DMS153 treated with DMSO at 0.1 percent for 48 hours (cell line): ENCODE measurements around the gene MIGA1.
A peak's percentile ranks its signal among the peaks of the same experiment; 100 is the strongest.
"Not testable (repeated sequence)": the region's sequence is repeated elsewhere in the genome, so short reads cannot be mapped to it uniquely, and the experiment has no call there.

Source experiments
- DNase-seq: peaks from one replicate; lab custom pipeline; 2025; ENCODE audit not compliant: unreplicated experiment; lab: John Stamatoyannopoulos, UW

The MIGA1 gene

GRCh38 chr1:77796695-77797405, 17.4 kb downstream of the MIGA1 start:
- DNase-seq = no peak

GRCh38 chr1:77797991-77798390, 18.5 kb downstream of the MIGA1 start:
- DNase-seq = no peak

GRCh38 chr1:77802026-77802425, 22.6 kb downstream of the MIGA1 start:
- no peak for DNase-seq

- DNase-seq = no peak
Observed at GRCh38 chr1:77803371-77803770, 23.9 kb downstream of the MIGA1 start.

- DNase-seq = not testable (repeated sequence)
Observed at GRCh38 chr1:77809787-77810462, 30.5 kb downstream of the MIGA1 start.

- not testable (repeated sequence) for DNase-seq
Observed at GRCh38 chr1:77811589-77811988, 32.1 kb downstream of the MIGA1 start.

GRCh38 chr1:77817368-77818209, 38.1 kb downstream of the MIGA1 start:
- no peak for DNase-seq

- DNase-seq = no peak
Observed at GRCh38 chr1:77820121-77820520, 40.7 kb downstream of the MIGA1 start.

GRCh38 chr1:77824079-77824478, 44.6 kb downstream of the MIGA1 start:
- DNase-seq = no peak

- no peak for DNase-seq
Observed at GRCh38 chr1:77824694-77825093, 45.2 kb downstream of the MIGA1 start.

- peak; percentile 4 for DNase-seq
Observed at GRCh38 chr1:77825131-77825709, 45.8 kb downstream of the MIGA1 start.

- not testable (repeated sequence) for DNase-seq
Observed at GRCh38 chr1:77826851-77827250, 47.4 kb downstream of the MIGA1 start.

GRCh38 chr1:77828098-77828497, 48.6 kb downstream of the MIGA1 start:
- no peak for DNase-seq

GRCh38 chr1:77829851-77830250, 50.4 kb downstream of the MIGA1 start:
- DNase-seq = no peak

GRCh38 chr1:77830946-77831345, 51.5 kb downstream of the MIGA1 start:
- DNase-seq = no peak

- DNase-seq = no peak
Observed at GRCh38 chr1:77831566-77831965, 52.1 kb downstream of the MIGA1 start.

- DNase-seq = no peak
Observed at GRCh38 chr1:77831976-77832711, 52.7 kb downstream of the MIGA1 start.

- no peak for DNase-seq
Observed at GRCh38 chr1:77832901-77833300, 53.5 kb downstream of the MIGA1 start.

- DNase-seq = no peak
Observed at GRCh38 chr1:77833521-77834100, 54.2 kb downstream of the MIGA1 start.

GRCh38 chr1:77834771-77835334, 55.4 kb downstream of the MIGA1 start:
- peak; percentile 3 for DNase-seq
